IMR-90 (cell line): ENCODE measurements around the gene NEGR1. TPM values are rescaled to one million over a fixed set of nuclear protein-coding genes. Genes with fewer than 3 reads are reported as not detected.

Experiments used
- ATAC-seq: fragments of 200-7000 bp; cut with Tn5 transposase; 2 replicates; pipeline ENCODE4 v1.9.1; 2020; ENCODE audit warnings: low read depth, mild to moderate bottlenecking, moderate library complexity
- BruUV-seq: library from RNA; stranded (reverse); fragments of 400-500 nt; replicated peaks from 2 replicates; lab custom pipeline; 2021; lab: Mats Ljungman, UMichigan
- CTCF ChIA-PET: fragments of 300-600 bp; formaldehyde crosslinking; extraction: SDS; loops from one replicate; lab custom pipeline; 2021; ENCODE audit warnings: antibody characterized with exemption; lab: Yijun Ruan, JAX
- POLR2A ChIA-PET: fragments of 300-600 bp; sonication (Branson Sonifier 250); formaldehyde crosslinking; loops from one replicate; lab custom pipeline; 2022; ENCODE audit warnings: antibody characterized with exemption; ENCODE audit not compliant: unreplicated experiment; lab: Charles Lee
- DNase-seq: peaks from one replicate; pipeline ENCODE4 v3.0.0; 2013
- H2AFZ ChIP-seq: replicated peaks from 2 replicates; pipeline ENCODE3; 2013; ENCODE audit warnings: low read length, mild to moderate bottlenecking; ENCODE audit not compliant: poor library complexity
- H2AK5ac ChIP-seq: 2 replicates; pipeline ENCODE4 v1.6.1; 2013; ENCODE audit warnings: low read depth, low read length, inconsistent platforms
- H2AK9ac ChIP-seq: replicated peaks from 2 replicates; pipeline ENCODE3; 2013; ENCODE audit warnings: mild to moderate bottlenecking, low read depth, low read length, moderate library complexity; ENCODE audit not compliant: poor library complexity
- H2BK120ac ChIP-seq: 2 replicates; pipeline ENCODE4 v1.6.1; 2013; ENCODE audit warnings: low read depth, low read length, inconsistent platforms
- H2BK15ac ChIP-seq: 3 replicates; pipeline ENCODE4 v1.6.1; 2013; ENCODE audit warnings: low read depth, low read length, inconsistent platforms
- H2BK20ac ChIP-seq: 2 replicates; pipeline ENCODE4 v1.6.1; 2013; ENCODE audit warnings: low read depth, mild to moderate bottlenecking, inconsistent platforms, low read length, moderate library complexity
- H2BK5ac ChIP-seq: 2 replicates; pipeline ENCODE4 v1.6.1; 2013; ENCODE audit warnings: mild to moderate bottlenecking, low read depth, low read length, inconsistent platforms; ENCODE audit not compliant: poor library complexity, severe bottlenecking
- H3K14ac ChIP-seq: replicated peaks from 2 replicates; pipeline ENCODE4 v1.6.1; 2013; ENCODE audit warnings: low read depth, low read length, inconsistent platforms
- H3K18ac ChIP-seq: 2 replicates; pipeline ENCODE4 v1.6.1; 2013; ENCODE audit warnings: low read depth, low read length, control low read depth
- H3K23ac ChIP-seq: 2 replicates; pipeline ENCODE4 v1.6.1; 2013; ENCODE audit warnings: low read depth, low read length, inconsistent platforms
- H3K27ac ChIP-seq: 2 replicates; pipeline ENCODE4 v1.5.1; 2013; ENCODE audit warnings: mild to moderate bottlenecking, control low read depth, low read length; ENCODE audit not compliant: insufficient read depth
- H3K27me3 ChIP-seq: 2 replicates; pipeline ENCODE4 v1.6.1; 2013; ENCODE audit warnings: low read length; ENCODE audit not compliant: control insufficient read depth, insufficient read depth
- H3K36me3 ChIP-seq: 2 replicates; pipeline ENCODE4 v1.6.1; 2013; ENCODE audit warnings: low read length, mixed read lengths; ENCODE audit not compliant: control insufficient read depth, insufficient read depth
- H3K4ac ChIP-seq: 2 replicates; pipeline ENCODE4 v1.6.1; 2013; ENCODE audit warnings: low read depth, low read length, inconsistent platforms
- H3K4me1 ChIP-seq: 2 replicates; pipeline ENCODE4 v1.6.1; 2013; ENCODE audit warnings: low read length, mixed read lengths; ENCODE audit not compliant: control insufficient read depth, insufficient read depth
- H3K4me2 ChIP-seq: 2 replicates; pipeline ENCODE4 v1.6.1; 2013; ENCODE audit warnings: low read depth, mild to moderate bottlenecking, control low read depth, low read length, moderate library complexity
- H3K4me3 ChIP-seq: 2 replicates; pipeline ENCODE4 v1.5.1; 2013; ENCODE audit warnings: low read depth, mild to moderate bottlenecking, control low read depth, low read length, moderate library complexity; ENCODE audit not compliant: insufficient read depth
- H3K56ac ChIP-seq: 2 replicates; pipeline ENCODE4 v1.6.1; 2013; ENCODE audit warnings: low read length, inconsistent platforms; ENCODE audit not compliant: insufficient read depth; ENCODE audit errors: extremely low read depth
- H3K79me1 ChIP-seq, 2 experiments: 2 replicates each; pipeline ENCODE4 v1.6.1; 2013; ENCODE audit warnings: low read length in 2 of 2, inconsistent platforms in 1 of 2, low read depth in 1 of 2
- H3K9ac ChIP-seq: 2 replicates; pipeline ENCODE4 v1.6.1; 2013; ENCODE audit warnings: low read depth, low read length, control low read depth
- H3K9me1 ChIP-seq: 2 replicates; pipeline ENCODE4 v1.6.1; 2013; ENCODE audit warnings: low read length, inconsistent platforms; ENCODE audit not compliant: insufficient read depth
- H3K9me3 ChIP-seq: 2 replicates; pipeline ENCODE4 v1.6.1; 2013; ENCODE audit warnings: low read length; ENCODE audit not compliant: control insufficient read depth, insufficient read depth
- H4K20me1 ChIP-seq: 2 replicates; pipeline ENCODE4 v1.6.1; 2013; ENCODE audit warnings: low read length, inconsistent platforms; ENCODE audit not compliant: insufficient read depth
- H4K5ac ChIP-seq: 2 replicates; pipeline ENCODE4 v1.6.1; 2013; ENCODE audit warnings: mild to moderate bottlenecking, low read depth, low read length, control low read depth
- H4K8ac ChIP-seq, 2 experiments: 2 replicates each; pipeline ENCODE4 v1.6.1; 2013; ENCODE audit warnings: low read depth in 2 of 2, low read length in 2 of 2, control low read depth in 1 of 2, inconsistent platforms in 1 of 2
- H4K91ac ChIP-seq: 2 replicates; pipeline ENCODE4 v1.6.1; 2013; ENCODE audit warnings: low read depth, low read length, inconsistent platforms; ENCODE audit not compliant: insufficient read depth
- BHLHE40 ChIP-seq: fragments of 150-350 bp; IDR thresholded peaks from 2 replicates; pipeline ENCODE4 v1.6.1; 2016; ENCODE audit warnings: mild to moderate bottlenecking, low read depth, low read length
- CEBPB ChIP-seq: IDR thresholded peaks from 2 replicates; pipeline ENCODE4 v1.6.1; 2012; ENCODE audit warnings: low read depth, low read length, improper control_type of control experiment
- CHD1 ChIP-seq: IDR thresholded peaks from 2 replicates; pipeline ENCODE4 v1.6.1; 2012; ENCODE audit warnings: low read depth, low read length, improper control_type of control experiment
- CTCF ChIP-seq: conservative IDR thresholded peaks from 2 replicates; pipeline ENCODE4 v1.5.1; 2012; ENCODE audit warnings: mild to moderate bottlenecking, low read depth, low read length, improper control_type of control experiment
- FOS ChIP-seq: fragments of 150-350 bp; IDR thresholded peaks from 2 replicates; pipeline ENCODE4 v1.6.1; 2016; ENCODE audit warnings: low read depth, low read length
- MAFK ChIP-seq: IDR thresholded peaks from 2 replicates; pipeline ENCODE4 v1.6.1; 2012; ENCODE audit warnings: low read depth, low read length, improper control_type of control experiment
- MAZ ChIP-seq: IDR thresholded peaks from 2 replicates; pipeline ENCODE4 v1.6.1; 2012; ENCODE audit warnings: low read depth, mild to moderate bottlenecking, low read length, improper control_type of control experiment, moderate library complexity, borderline replicate concordance
- MXI1 ChIP-seq: IDR thresholded peaks from 2 replicates; pipeline ENCODE4 v1.6.1; 2012; ENCODE audit warnings: low read depth, mild to moderate bottlenecking, low read length, moderate library complexity, borderline replicate concordance
- NFE2L2 ChIP-seq: fragments of 150-350 bp; IDR thresholded peaks from 2 replicates; pipeline ENCODE4 v1.6.1; 2016; ENCODE audit warnings: low read depth, mild to moderate bottlenecking, low read length
- POLR2A ChIP-seq: IDR thresholded peaks from 2 replicates; pipeline ENCODE4 v1.6.1; 2012; ENCODE audit warnings: mild to moderate bottlenecking, low read depth, low read length
- RCOR1 ChIP-seq: IDR thresholded peaks from 2 replicates; pipeline ENCODE4 v1.6.1; 2012; ENCODE audit warnings: mild to moderate bottlenecking, low read length, improper control_type of control experiment; ENCODE audit not compliant: insufficient replicate concordance
- RFX5 ChIP-seq: IDR thresholded peaks from 2 replicates; pipeline ENCODE4 v1.8.0; 2012; ENCODE audit warnings: low read depth, mild to moderate bottlenecking, low read length, moderate library complexity
- SMC3 ChIP-seq: fragments of 150-350 bp; IDR thresholded peaks from 2 replicates; pipeline ENCODE4 v1.6.1; 2016; ENCODE audit warnings: low read depth, mild to moderate bottlenecking, antibody characterized with exemption, low read length, moderate library complexity
- USF2 ChIP-seq: fragments of 150-350 bp; IDR thresholded peaks from 2 replicates; pipeline ENCODE4 v1.6.1; 2017; ENCODE audit warnings: mild to moderate bottlenecking, antibody characterized with exemption, low read length, low read depth
- WGBS, 2 experiments: methylation state at CpG; one replicate each; pipeline versions ENCODE4 v1.1.5 to v1.1.7; 2013; ENCODE audit warnings: missing lambda C conversion rate in 2 of 2; ENCODE audit not compliant: insufficient read length in 1 of 2; ENCODE audit errors: extremely low coverage in 2 of 2; 5-methylcytosine and 5-hydroxymethylcytosine counted together
- dilution Hi-C: fragments of 300-500 bp; cut with HindIII; formaldehyde crosslinking; loops from one replicate; pipeline ENCODE4 v1.14.3; 2018; ENCODE audit warnings: low sequenced_read_pairs; ENCODE audit not compliant: unreplicated experiment
- in situ Hi-C: fragments of 300-500 bp; cut with MboI; formaldehyde crosslinking; loops from 3 replicates; pipeline ENCODE4 v1.14.3; 2019; ENCODE audit warnings: low sequenced_read_pairs, inconsistent platforms, mixed read lengths
- intact Hi-C: fragments of 100-400 bp; cut with micrococcal nuclease; formaldehyde crosslinking; loops from 2 replicates; pipeline ENCODE4 v1.10.0; 2022
- polyA plus RNA-seq, 3 experiments: library from polyadenylated mRNA; depleted of rRNA; stranded (reverse); fragments of >200 nt; gene quantifications; 2 replicates each; pipeline ENCODE4 v1.2.3, GENCODE V29; 2012; ENCODE audit warnings: low replicate concordance in 1 of 3
- total RNA-seq: library from RNA; depleted of rRNA; stranded (reverse); fragments of >200 nt; gene quantifications from 2 replicates; pipeline ENCODE4 v1.2.3, GENCODE V29; 2012
- TF ChIP-seq, protein P1 (sequence below): fragments of 150-350 bp; IDR thresholded peaks from 2 replicates; pipeline ENCODE4 v1.6.1; 2016; ENCODE audit warnings: low read depth, mild to moderate bottlenecking, low read length, moderate library complexity, borderline replicate concordance

Gene NEGR1
- total and polyA plus RNA-seq, 2 of the 4 experiments (the other 2 are of a cell fraction), result 5.1 to 9.1 TPM

DNA sequence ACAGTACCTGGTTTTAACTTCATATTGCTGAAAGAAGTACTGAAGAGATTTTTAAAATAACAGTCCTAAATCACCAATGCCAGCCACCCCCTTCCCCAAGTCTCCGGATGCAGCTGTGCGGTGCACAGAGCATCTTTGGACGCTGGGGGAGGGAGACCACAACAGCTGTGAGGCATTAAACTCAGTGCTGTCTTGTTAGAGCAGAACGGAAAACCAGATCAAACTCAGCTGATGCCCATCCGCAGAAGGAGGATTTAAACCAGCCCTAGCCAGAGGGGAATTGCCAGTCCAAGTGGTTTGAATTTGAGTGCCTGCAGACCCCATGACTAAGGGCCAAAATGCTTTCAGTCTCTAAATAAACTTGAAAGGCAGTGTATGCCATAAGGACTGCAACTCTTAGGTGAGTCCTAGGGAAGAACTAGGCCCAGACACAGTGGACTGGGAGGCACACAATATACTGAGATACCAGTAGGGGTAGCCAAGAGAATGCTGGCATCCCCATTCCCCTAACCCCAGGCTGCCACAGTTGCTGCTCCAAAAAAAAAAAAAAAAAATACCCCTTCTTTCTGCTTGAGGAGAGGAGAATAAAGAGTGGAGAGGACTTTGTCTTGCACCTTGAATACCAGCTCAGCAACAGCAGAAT is 576.2 kb downstream of the NEGR1 start:
- Histone ChIP-seq H2BK15ac (no peak overlapping the region), H2AFZ (no peak overlapping the region), H2BK120ac (no peak overlapping the region), H3K27ac (no peak overlapping the region), H4K8ac (no peak overlapping the region), H4K20me1 (no peaks in the 10 kb centered on the region), H3K14ac (no peak overlapping the region), H3K4me2 (no peak overlapping the region), H3K9me1 (no peaks in the 10 kb centered on the region), H2AK5ac (no peak overlapping the region), H3K23ac (no peak overlapping the region), H3K4me3 (no peak overlapping the region), H2BK5ac (no peak overlapping the region), H2BK20ac (no peak overlapping the region), H3K36me3 (no peaks in the 10 kb centered on the region), H3K9ac (no peak overlapping the region), H3K79me1 (no peaks in the 10 kb centered on the region; a peak in 1 of 4 replicates), H3K56ac (no peak overlapping the region), H4K91ac (no peak overlapping the region), H3K4ac (no peak overlapping the region), H4K5ac (no peak overlapping the region), H3K4me1 (no peaks in the 10 kb centered on the region), H3K18ac (no peak overlapping the region), H3K9me3 (no peaks in the 10 kb centered on the region), H3K27me3 (no peaks in the 10 kb centered on the region), H2AK9ac (no peak overlapping the region)
- intact Hi-C loops, result no loop called here
- no TSS peak for BruUV-seq
- in situ Hi-C loops, result no loop called here
- DNase-seq (peak; percentile 15), ATAC-seq (no peak)
- ChIA-PET CTCF (interaction anchor here (0.7 kb wide), 2 partner anchors 309 to 1213 kb away, joined by 3 read pairs; no protein-coding TSS in a partner anchor), POLR2A (no interaction called here)
- TF ChIP-seq RFX5, result no peak
- no peak for TF ChIP-seq MAZ
- TF ChIP-seq POLR2A, result no peak
- no peak for TF ChIP-seq MAFK
- no peak for TF ChIP-seq CHD1
- no peak for TF ChIP-seq NFE2L2
- TF ChIP-seq USF2, result no peak
- TF ChIP-seq CEBPB, result no peak
- TF ChIP-seq RCOR1, result no peak
- no peak for TF ChIP-seq MXI1
- no peak for TF ChIP-seq CTCF
- TF ChIP-seq FOS, result no peak
- TF ChIP-seq BHLHE40, result no peak
- no peak for TF ChIP-seq SMC3
- TF ChIP-seq, protein P1, sequence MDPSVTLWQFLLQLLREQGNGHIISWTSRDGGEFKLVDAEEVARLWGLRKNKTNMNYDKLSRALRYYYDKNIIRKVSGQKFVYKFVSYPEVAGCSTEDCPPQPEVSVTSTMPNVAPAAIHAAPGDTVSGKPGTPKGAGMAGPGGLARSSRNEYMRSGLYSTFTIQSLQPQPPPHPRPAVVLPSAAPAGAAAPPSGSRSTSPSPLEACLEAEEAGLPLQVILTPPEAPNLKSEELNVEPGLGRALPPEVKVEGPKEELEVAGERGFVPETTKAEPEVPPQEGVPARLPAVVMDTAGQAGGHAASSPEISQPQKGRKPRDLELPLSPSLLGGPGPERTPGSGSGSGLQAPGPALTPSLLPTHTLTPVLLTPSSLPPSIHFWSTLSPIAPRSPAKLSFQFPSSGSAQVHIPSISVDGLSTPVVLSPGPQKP, result no peak
- dilution Hi-C loops, result no loop called here
- no CpG with 5 or more reads among the region's 5 CpGs for WGBS, 2 experiments
